GM19324 (cell line): Measurements from ENCODE around the gene EPX.

Source experiments
- ATAC-seq: cut with Tn5 transposase; IDR thresholded peaks from one replicate; pipeline ENCODE4 v1.9.1; 2021; ENCODE audit warnings: mild to moderate bottlenecking, moderate library complexity; ENCODE audit not compliant: unreplicated experiment, low FRiP score

The EPX gene

GRCh38 chr17:58219007-58219788 lies 26.7 kb downstream of the EPX start, which contains the start of gene MKS1:
Gene MKS1 (minus strand): TSS chr17:58219255. CDS start chr17:58219230, 25 bp downstream.
- ATAC-seq: peak; percentile 94

GRCh38 chr17:58219789-58220183 lies 27.3 kb downstream of the EPX start:
- no peak for ATAC-seq

- no peak for ATAC-seq
Observed at GRCh38 chr17:58224315-58224714, 31.8 kb downstream of the EPX start.

DNA sequence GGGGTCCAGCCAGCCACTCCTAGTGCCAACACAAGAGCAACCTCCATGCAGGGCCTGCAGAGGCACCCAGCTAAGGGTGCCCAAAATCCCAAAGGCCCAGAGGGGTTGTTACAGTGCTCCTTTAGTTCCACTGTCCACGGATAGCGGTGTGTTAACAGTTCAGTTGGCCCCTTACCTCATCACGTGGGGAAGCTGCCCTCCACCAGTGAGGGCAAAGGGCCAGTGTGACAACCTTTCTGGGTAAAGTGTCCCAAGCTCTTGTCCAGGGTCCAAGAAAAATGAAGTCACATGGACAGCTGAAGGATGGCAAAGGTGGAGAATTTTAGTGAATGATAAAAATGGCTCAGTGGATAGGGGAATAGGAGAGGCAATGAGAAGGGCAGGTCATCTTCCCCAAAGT lies 35.2 kb downstream of the EPX start:
- ATAC-seq: no peak

GRCh38 chr17:58228679-58229078 lies 36.2 kb downstream of the EPX start:
- ATAC-seq: no peak

DNA sequence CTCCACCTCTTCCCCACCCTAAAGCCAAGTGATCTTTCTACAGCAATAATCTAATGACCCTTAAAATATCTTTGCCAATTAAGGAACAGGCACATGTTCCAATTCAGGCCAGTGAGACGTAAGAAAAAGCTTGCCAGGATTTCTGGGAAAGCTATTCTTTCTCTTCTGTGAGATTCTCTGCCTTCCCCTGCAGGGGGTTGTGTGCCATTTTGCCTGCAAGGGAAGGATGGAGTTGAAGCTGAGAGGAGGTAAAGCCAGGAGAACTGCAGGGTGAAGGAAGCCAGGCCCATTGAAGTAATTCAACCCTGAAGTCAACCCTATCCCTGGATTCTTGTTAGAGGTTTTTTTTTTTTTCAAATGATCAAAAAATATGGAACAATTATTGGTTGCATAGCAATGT lies 36.9 kb downstream of the EPX start:
- no peak for ATAC-seq

DNA sequence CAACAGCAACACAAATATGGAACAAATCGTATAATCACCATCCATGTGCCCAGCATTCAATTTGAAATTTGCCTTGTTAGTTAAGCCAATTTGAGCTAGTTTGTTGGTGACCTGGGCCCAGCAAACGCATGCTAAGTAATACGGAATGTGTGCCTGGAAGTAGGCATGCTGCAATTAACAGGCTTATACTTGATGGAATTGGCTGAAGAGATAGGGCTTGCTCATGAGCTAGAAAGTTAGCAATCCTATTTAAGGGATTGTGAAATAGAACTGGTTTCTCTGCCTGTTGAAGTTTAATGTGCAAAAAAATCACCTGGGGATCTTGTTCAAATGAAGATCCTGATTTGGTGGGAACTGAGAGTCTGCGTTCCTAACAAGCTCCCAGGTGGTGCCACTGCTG lies 37.4 kb downstream of the EPX start:
- ATAC-seq: no peak

- ATAC-seq: no peak
Observed at GRCh38 chr17:58231641-58232040, 39.1 kb downstream of the EPX start.

DNA sequence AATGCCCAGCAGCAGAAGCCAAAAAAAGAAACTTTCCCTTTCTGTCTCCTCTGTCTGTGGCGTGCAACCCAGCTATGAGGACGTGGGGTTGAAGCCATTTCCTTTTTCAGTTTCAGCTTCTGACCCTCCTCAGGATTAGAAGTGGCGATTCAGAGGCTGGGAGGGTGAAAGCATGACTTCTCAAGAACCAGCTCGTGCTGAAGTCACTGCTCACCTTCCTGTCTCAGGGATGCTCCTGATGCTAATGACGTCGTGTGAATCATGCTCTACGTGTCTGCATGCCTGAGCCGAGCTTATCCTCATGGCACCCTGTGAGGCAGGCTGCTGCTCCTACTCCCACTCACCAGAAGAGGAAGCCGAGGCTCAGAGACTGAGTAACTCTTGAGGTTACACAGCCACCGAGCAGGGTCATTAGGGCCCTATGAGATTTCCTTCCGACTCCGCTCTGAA lies 40.2 kb downstream of the EPX start:
- peak; percentile 60 for ATAC-seq

DNA sequence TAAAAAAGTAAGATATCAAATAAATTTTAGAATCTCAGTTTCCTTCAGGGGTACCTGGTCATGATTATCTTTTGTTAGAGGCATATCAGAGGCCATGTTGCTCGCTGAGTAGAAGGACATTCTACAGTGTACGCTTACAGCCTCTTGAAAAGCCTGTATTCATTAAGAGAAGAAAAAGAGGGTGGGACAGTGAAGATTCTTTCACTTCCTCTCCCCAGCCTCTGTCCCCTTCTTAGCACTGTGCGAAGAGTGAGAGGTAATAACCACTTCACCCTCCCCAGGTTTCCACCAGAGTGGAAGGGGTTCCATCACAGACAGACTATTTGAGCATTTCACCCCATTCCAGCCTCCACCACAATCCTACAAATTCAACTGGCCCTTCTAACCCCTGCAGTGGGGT lies 41.0 kb downstream of the EPX start:
- ATAC-seq: peak; percentile 51

GRCh38 chr17:58234512-58234911 lies 42.0 kb downstream of the EPX start:
- ATAC-seq: no peak

- no peak for ATAC-seq
Observed at GRCh38 chr17:58235821-58236220, 43.3 kb downstream of the EPX start.

- ATAC-seq: no peak
Observed at GRCh38 chr17:58236394-58236793, 43.9 kb downstream of the EPX start.

- no peak for ATAC-seq
Observed at GRCh38 chr17:58238147-58238634, 45.7 kb downstream of the EPX start, which contains the start of gene LPO. Gene LPO (plus strand): TSS chr17:58238584. CDS start chr17:58242980, 4,396 bp downstream.

DNA sequence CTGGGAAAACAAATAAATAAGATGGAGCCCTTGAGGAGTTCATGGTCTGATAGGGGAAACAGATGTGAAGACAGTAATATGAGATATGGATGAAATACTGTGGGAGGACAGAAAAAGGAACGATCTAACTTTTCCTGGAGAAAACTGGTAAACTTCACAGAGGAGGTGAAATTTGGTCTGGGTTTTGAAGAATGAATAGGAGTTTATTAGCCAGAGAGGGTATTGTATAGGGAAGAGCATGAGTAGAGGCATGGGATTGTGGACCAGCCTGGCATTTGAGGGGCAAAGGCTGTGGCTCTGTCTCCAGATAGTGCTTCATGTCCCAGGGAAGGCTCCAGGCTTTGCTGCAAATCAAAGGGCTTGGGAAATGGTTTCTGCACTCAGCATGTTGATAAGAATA lies 47.5 kb downstream of the EPX start:
- ATAC-seq: no peak

DNA sequence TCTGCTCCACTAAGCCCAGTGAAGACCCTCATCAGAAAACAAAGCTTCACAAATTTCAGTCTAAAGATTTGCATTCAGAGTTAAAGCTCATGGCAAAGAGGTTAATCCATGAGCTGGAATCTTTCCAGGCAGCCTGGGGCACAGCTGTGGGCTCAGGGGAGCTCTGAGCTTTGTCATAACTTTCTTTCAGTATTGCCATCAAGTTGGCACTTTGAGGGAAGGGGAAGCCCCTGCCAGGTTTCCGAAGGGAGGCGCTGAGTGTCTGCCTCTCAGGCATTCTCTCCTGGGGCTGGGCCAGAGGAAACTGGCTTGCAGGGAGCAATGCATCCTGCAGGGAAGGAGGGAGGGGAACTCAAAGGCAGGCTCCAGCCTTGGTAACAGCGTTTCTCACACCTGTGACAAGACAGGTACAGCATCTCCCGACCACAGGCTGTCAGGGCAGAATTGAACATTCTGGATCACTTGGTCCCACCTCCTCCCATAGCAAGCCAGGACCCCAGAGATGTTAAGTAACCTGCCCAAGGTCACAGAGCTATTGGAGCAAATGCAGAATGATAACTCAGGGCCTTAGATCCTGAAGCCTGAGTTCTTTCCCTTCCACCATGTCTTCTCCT lies 49.8 kb downstream of the EPX start:
- ATAC-seq: no peak

- ATAC-seq: no peak
Observed at GRCh38 chr17:58244963-58245362, 52.4 kb downstream of the EPX start.

GRCh38 chr17:58245428-58246103 lies 53.0 kb downstream of the EPX start:
- no peak for ATAC-seq

DNA sequence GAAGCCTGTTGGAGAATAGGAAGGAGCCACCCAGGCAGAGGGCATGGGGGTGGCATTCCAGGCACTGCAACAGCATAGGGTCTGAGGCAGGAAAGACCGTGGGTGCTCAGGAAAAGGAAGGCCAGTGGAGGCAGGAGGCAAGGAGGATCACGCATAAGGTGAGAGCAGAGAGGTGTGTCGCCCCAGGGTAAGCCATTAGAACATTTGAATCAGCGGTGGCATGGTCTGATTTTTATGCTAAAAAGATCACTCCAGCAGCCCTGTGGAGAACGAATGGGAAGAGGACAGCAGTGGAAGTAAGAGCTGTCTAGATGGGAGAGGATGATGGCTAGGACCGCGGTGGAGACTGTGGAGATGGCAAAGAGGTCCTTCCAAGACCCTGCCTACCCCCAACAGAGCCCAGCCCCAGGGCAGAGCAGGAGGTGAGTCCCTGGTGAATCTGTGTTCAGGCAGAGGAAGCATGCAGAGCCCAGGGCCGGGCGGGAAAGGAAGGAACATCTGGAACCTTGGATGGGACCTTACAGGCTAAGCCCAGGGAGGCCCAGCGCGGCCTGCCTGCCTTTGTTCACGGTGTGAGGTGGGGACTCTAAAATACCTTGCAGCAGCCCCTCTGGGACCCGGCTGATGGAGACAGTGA lies 53.7 kb downstream of the EPX start:
- ATAC-seq: no peak

GRCh38 chr17:58246781-58247180 lies 54.3 kb downstream of the EPX start:
- ATAC-seq: no peak
